HCT116 (cell line): ENCODE data around the gene COQ10A. TPM values are rescaled to one million over a fixed set of nuclear protein-coding genes. Genes with fewer than 3 reads are reported as not detected.
A peak's percentile ranks its signal among the peaks of the same experiment; 100 is the strongest.
"Not testable (repeated sequence)": the region's sequence is repeated elsewhere in the genome, so short reads cannot be mapped to it uniquely, and the experiment has no call there.

Experiments
- ATAC-seq: fragments of 200-7000 bp; cut with Tn5 transposase; 2 replicates; pipeline ENCODE4 v1.9.1; 2020; ENCODE audit warnings: mild to moderate bottlenecking, moderate library complexity
- BruUV-seq: library from RNA; stranded (reverse); fragments of 400-500 nt; replicated peaks from 2 replicates; lab custom pipeline; 2021; lab: Mats Ljungman, UMichigan
- CTCF ChIA-PET: fragments of 300-600 bp; sonication (Branson Sonifier 250); formaldehyde crosslinking; loops from one replicate; lab custom pipeline; 2021; ENCODE audit warnings: antibody characterized with exemption; lab: Charles Lee
- POLR2A ChIA-PET: fragments of 300-600, 350-600 bp; sonication (Branson Sonifier 250); formaldehyde crosslinking; loops from one replicate; lab custom pipeline; 2021; ENCODE audit warnings: antibody characterized with exemption; lab: Charles Lee
- RAD21 ChIA-PET, 2 experiments: fragments of 300-600 bp; sonication (Branson Sonifier 250); formaldehyde crosslinking; loops; one replicate each; lab custom pipeline; 2023; ENCODE audit warnings: low total read pairs in 2 of 2; ENCODE audit not compliant: uncharacterized antibody in 2 of 2, unreplicated experiment in 2 of 2, low non-redundant PET in 1 of 2; lab: Charles Lee
- DNase-seq: peaks from one replicate; pipeline ENCODE4 v3.0.0-alpha.2; 2010; ENCODE audit warnings: low read depth, low spot score
- H2AFZ ChIP-seq: fragments of 200-600 bp; shearing (Covaris generic), sonication (generic); 2 replicates; pipeline ENCODE4 v1.6.1; 2017; ENCODE audit warnings: low read depth, mixed run types, mixed read lengths, antibody characterized with exemption, low read length; ENCODE audit not compliant: poor library complexity, severe bottlenecking
- H3K27ac ChIP-seq: 2 replicates; pipeline ENCODE4 v1.5.1; 2012; ENCODE audit warnings: low read depth, low read length
- H3K27me3 ChIP-seq: fragments of 200-600 bp; sonication (generic); 2 replicates; pipeline ENCODE4 v1.6.1; 2016; ENCODE audit warnings: mixed run types, low read length, mixed read lengths; ENCODE audit not compliant: insufficient read depth
- H3K36me3 ChIP-seq, 2 experiments: fragments of 200-500 bp in 1 of 2; fragments of 200-600 bp in 1 of 2; sonication (Bioruptor generic) in 1 of 2; sonication (generic) in 1 of 2; 2 replicates each; pipeline versions ENCODE4 v1.5.1 to v1.6.1; 2014 to 2016; ENCODE audit warnings: low read length in 2 of 2, inconsistent platforms in 1 of 2, mixed read lengths in 1 of 2, mixed run types in 1 of 2; ENCODE audit not compliant: insufficient read depth in 2 of 2, control insufficient read depth in 1 of 2
- H3K4me1 ChIP-seq, 2 experiments: fragments of 200-600 bp in 1 of 2; sonication (generic) in 1 of 2; 2 replicates each; pipeline versions ENCODE4 v1.5.1 to v1.6.1; 2012 to 2017; ENCODE audit warnings: low read length in 2 of 2, inconsistent platforms in 1 of 2, mild to moderate bottlenecking in 1 of 2, mixed read lengths in 1 of 2, mixed run types in 1 of 2, moderate library complexity in 1 of 2; ENCODE audit not compliant: insufficient read depth in 2 of 2, control insufficient read depth in 1 of 2
- H3K4me2 ChIP-seq: fragments of 200-600 bp; sonication (generic); 2 replicates; pipeline ENCODE4 v1.6.1; 2017; ENCODE audit warnings: mixed run types, low read length, mixed read lengths
- H3K4me3 ChIP-seq, 2 experiments: fragments of 200-600 bp in 1 of 2; sonication (generic) in 1 of 2; replicated peaks in 1 of 2; 2 replicates each; pipeline ENCODE4 v1.5.1; 2011 to 2016; ENCODE audit warnings: low read length in 2 of 2, control low read depth in 1 of 2, low read depth in 1 of 2, mild to moderate bottlenecking in 1 of 2, mixed read lengths in 1 of 2, mixed run types in 1 of 2
- H3K79me2 ChIP-seq: fragments of 200-600 bp; sonication (generic); 2 replicates; pipeline ENCODE4 v1.6.1; 2017; ENCODE audit warnings: mild to moderate bottlenecking, mixed run types, low read length, moderate library complexity, mixed read lengths; ENCODE audit not compliant: insufficient read depth
- H3K9ac ChIP-seq: fragments of 200-600 bp; sonication (generic); 2 replicates; pipeline ENCODE4 v1.6.1; 2016; ENCODE audit warnings: low read length, mixed read lengths
- H3K9me2 ChIP-seq: fragments of 200-600 bp; sonication (generic), shearing (Covaris generic); 2 replicates; pipeline ENCODE4 v1.6.1; 2017; ENCODE audit warnings: mixed run types, mild to moderate bottlenecking, moderate library complexity; ENCODE audit not compliant: insufficient read depth
- H3K9me3 ChIP-seq, 2 experiments: fragments of 200-500 bp in 1 of 2; fragments of 200-600 bp in 1 of 2; sonication (Bioruptor generic) in 1 of 2; sonication (generic) in 1 of 2; 2 replicates each; pipeline ENCODE4 v1.6.1; 2014 to 2017; ENCODE audit warnings: low read length in 2 of 2, mixed read lengths in 2 of 2, inconsistent platforms in 1 of 2, low read depth in 1 of 2, mild to moderate bottlenecking in 1 of 2, mixed run types in 1 of 2, moderate library complexity in 1 of 2; ENCODE audit not compliant: control insufficient read depth in 1 of 2, insufficient read depth in 1 of 2
- H4K20me1 ChIP-seq: fragments of 200-600 bp; sonication (generic), shearing (Covaris generic); 2 replicates; pipeline ENCODE4 v1.6.1; 2017; ENCODE audit warnings: mixed run types, mild to moderate bottlenecking, moderate library complexity; ENCODE audit not compliant: insufficient read depth
- CEBPB ChIP-seq: IDR thresholded peaks from 2 replicates; pipeline ENCODE4 v1.6.1; 2012; ENCODE audit warnings: low read depth
- ELF1 ChIP-seq: IDR thresholded peaks from 2 replicates; pipeline ENCODE4 v1.6.1; 2012; ENCODE audit warnings: low read depth, borderline replicate concordance
- EZH2 ChIP-seq: fragments of 200-600 bp; sonication (generic); IDR thresholded peaks from 2 replicates; pipeline ENCODE4 v1.6.1; 2017; ENCODE audit warnings: antibody characterized with exemption, mixed run types
- EZH2phosphoT487 ChIP-seq: fragments of 200-600 bp; IDR thresholded peaks from 2 replicates; pipeline ENCODE4 v1.6.1; 2018; ENCODE audit warnings: antibody characterized with exemption, borderline replicate concordance
- FOSL1 ChIP-seq: IDR thresholded peaks from 2 replicates; pipeline ENCODE4 v1.6.1; 2012; ENCODE audit warnings: low read depth
- JUND ChIP-seq: IDR thresholded peaks from 2 replicates; pipeline ENCODE4 v1.6.1; 2012
- RAD21 ChIP-seq: IDR thresholded peaks from 2 replicates; pipeline ENCODE4 v1.6.1; 2012; ENCODE audit warnings: low read depth, mild to moderate bottlenecking
- SIN3A ChIP-seq: IDR thresholded peaks from 2 replicates; pipeline ENCODE4 v1.6.1; 2012; ENCODE audit warnings: low read depth
- SP1 ChIP-seq: IDR thresholded peaks from 2 replicates; pipeline ENCODE4 v1.6.1; 2012; ENCODE audit warnings: low read depth
- TCF7L2 ChIP-seq: IDR thresholded peaks from 2 replicates; pipeline ENCODE4 v1.7.0; 2011; ENCODE audit warnings: borderline replicate concordance, inconsistent platforms; ENCODE audit not compliant: insufficient read depth, insufficient read length; ENCODE audit errors: extremely low read depth
- ZNF274 ChIP-seq: fragments of 200-500 bp; sonication (Bioruptor generic); IDR thresholded peaks from 2 replicates; pipeline ENCODE4 v1.6.1; 2014; ENCODE audit warnings: mild to moderate bottlenecking, low read depth, low read length, inconsistent platforms
- intact Hi-C: fragments of 100-400 bp; cut with micrococcal nuclease; formaldehyde crosslinking; loops from 2 replicates; pipeline ENCODE4 v1.10.0; 2022
- total RNA-seq: library from RNA; stranded (reverse); gene quantifications from one replicate; pipeline ENCODE4 v1.2.1, GENCODE V29; 2021; ENCODE audit not compliant: unreplicated experiment
- TF ChIP-seq, protein P1 (sequence below), 3 experiments: fragments of 200-600 bp in 1 of 3; sonication (generic) in 1 of 3; IDR thresholded peaks in 2 of 3; conservative IDR thresholded peaks in 1 of 3; 2 replicates each; pipeline ENCODE4 v1.5.1; 2012 to 2017; ENCODE audit warnings: low read depth in 2 of 3, low read length in 2 of 3, antibody characterized with exemption in 1 of 3, borderline replicate concordance in 1 of 3, control low read depth in 1 of 3, mild to moderate bottlenecking in 1 of 3, mixed read lengths in 1 of 3, mixed run types in 1 of 3, moderate library complexity in 1 of 3; ENCODE audit not compliant: insufficient read depth in 1 of 3

COQ10A gene
- total RNA-seq, 1 experiment from 2014 or later: 11.7 TPM

DNA sequence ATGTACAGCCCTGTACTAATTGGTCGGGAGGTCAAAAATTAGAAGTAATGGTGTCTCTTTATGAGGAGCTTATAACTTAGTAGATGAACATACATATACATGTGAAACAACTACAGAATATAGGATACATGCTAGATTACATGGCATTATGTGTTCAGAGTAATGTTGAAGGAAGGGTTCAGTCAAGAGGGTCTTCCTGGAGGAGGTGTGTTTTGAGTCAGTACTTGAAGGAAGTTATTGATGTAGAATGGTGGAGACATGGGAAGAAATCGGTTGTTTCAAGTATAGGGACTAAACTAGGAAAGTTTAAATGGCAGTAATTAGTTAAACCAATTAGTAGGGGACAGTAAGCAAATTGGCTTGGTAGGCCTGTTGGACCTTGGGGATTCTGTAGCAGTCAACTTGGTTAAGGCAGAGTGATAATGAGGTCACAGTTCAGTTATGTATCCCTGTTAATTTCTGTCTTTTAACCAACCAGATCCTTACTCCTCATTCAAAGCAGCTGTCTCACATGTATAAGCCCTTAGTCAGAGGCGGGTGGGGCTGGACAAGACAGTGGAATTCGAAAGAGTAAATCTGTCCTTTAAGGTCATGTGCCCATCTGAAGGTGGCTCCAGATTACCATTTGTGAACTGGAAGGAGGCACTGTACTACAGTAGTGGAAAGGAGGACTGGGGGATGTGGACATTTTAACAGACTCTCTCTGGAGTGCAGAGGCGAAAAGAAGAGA is 5.1 kb upstream of the COQ10A start (continued):
- no peak for TF ChIP-seq TCF7L2
- TF ChIP-seq, protein P1, sequence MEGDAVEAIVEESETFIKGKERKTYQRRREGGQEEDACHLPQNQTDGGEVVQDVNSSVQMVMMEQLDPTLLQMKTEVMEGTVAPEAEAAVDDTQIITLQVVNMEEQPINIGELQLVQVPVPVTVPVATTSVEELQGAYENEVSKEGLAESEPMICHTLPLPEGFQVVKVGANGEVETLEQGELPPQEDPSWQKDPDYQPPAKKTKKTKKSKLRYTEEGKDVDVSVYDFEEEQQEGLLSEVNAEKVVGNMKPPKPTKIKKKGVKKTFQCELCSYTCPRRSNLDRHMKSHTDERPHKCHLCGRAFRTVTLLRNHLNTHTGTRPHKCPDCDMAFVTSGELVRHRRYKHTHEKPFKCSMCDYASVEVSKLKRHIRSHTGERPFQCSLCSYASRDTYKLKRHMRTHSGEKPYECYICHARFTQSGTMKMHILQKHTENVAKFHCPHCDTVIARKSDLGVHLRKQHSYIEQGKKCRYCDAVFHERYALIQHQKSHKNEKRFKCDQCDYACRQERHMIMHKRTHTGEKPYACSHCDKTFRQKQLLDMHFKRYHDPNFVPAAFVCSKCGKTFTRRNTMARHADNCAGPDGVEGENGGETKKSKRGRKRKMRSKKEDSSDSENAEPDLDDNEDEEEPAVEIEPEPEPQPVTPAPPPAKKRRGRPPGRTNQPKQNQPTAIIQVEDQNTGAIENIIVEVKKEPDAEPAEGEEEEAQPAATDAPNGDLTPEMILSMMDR (IDR thresholded peaks at IDR 0.05 in 2 of 3, conservative IDR thresholded peaks at IDR 0.05 in 1 of 3; ENCODE audit: borderline replicate concordance in 1 of 3, insufficient read depth in 1 of 3, low read depth in 2 of 3, low read length in 2 of 3): no peak
- TF ChIP-seq SIN3A: no peak
- TF ChIP-seq FOSL1: peak; percentile 59; the same call in 1 of the 2 replicates
- no peak for TF ChIP-seq EZH2phosphoT487
- TF ChIP-seq RAD21: peak; percentile 17; the same call in 1 of the 2 replicates
- TF ChIP-seq ZNF274: no peak
- TF ChIP-seq EZH2: no peak
- no peak for TF ChIP-seq CEBPB
- no peak for TF ChIP-seq SP1
- TF ChIP-seq JUND: no peak
- TF ChIP-seq ELF1: no peak

DNA sequence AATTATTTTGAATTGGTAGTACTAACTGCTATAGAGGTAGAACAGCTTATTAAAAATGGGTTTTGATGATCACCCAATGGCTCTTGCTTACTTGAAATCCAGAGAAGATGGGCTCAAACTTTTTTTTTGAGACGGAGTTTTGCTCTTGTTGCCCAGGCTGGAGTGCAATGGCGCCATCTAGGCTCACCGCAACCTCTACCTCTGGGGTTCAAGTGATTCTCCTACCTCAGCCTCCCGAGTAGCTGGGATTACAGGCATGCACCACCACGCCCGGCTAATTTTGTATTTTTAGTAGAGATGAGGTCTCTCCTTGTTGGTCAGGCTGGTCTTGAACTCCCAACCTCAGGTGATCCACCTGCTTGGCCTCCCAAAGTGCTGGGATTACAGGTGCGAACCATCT is 3.8 kb upstream of the COQ10A start:
- H4K20me1 ChIP-seq, DNase-seq, RAD21 ChIA-PET, intact Hi-C loops, POLR2A ChIA-PET, H3K4me2 ChIP-seq, BruUV-seq, H3K27me3 ChIP-seq, H2AFZ ChIP-seq, H3K4me3 ChIP-seq, ATAC-seq, H3K36me3 ChIP-seq, H3K9me2 ChIP-seq, H3K9me3 ChIP-seq, H3K27ac ChIP-seq, H3K79me2 ChIP-seq, H3K9ac ChIP-seq: not testable (repeated sequence)
- TF ChIP-seq, protein P1 (IDR thresholded peaks at IDR 0.05 in 2 of 3, conservative IDR thresholded peaks at IDR 0.05 in 1 of 3; ENCODE audit: borderline replicate concordance in 1 of 3, insufficient read depth in 1 of 3, low read depth in 2 of 3, low read length in 2 of 3): peak; percentile 1 to 29 (median 27); a peak in 3 of 6 replicates
- 0 out of 2 replicates have a peak, but pooled peaks have one; percentile 10 for TF ChIP-seq RAD21
- CTCF ChIA-PET: interaction anchor here (1.3 to 1.6 kb wide), 2 partner anchors 13 to 201 kb away, joined by 3 read pairs; no protein-coding TSS in a partner anchor
- H3K4me1 ChIP-seq: peaks cover 18 to 58% of the 10 kb centered on the region in 2 experiments

DNA sequence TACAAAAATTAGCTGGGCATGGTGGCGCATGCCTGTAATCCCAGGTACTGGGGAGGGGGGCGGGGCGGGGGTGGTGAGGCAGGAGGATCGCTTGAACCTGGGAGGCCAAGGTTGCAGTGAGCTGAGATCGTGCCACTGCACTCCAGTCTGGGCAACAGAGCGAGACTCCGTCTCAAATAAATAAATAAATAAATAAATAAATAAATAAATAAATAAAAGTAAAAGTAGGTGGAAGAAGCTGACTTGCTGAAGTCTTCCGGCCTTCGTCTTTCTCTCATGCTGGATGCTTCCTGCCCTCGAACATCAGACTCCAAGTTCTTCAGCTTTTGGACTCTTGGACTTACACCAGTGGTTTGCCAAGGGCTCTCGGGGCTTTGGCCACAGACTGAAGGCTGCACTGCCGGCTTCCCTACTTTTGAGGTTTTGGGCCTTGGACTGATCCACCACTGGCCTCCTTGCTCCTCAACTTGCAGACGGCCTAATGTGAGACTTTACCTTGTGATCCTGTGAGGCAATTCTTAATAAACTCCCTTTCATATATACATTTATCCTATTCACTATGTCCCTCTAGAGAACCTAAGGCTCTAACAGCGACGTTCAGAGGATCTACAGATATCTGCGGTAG is 562 bp upstream of the COQ10A start:
- Histone ChIP-seq H3K9ac (peak overlapping the region; percentile 78), H3K4me1 (peaks cover 11 to 38% of the 10 kb centered on the region in 2 experiments), H3K4me3 (peak overlapping the region; percentile 65 to 75), H3K36me3 (peaks cover 0 to 15% of the 10 kb centered on the region in 2 experiments; a peak in 2 of 4 replicates), H3K4me2 (peak overlapping the region; percentile 95), H2AFZ (peak overlapping the region; percentile 81), H3K27ac (peak overlapping the region; percentile 71)
- DNase-seq, H3K27me3 ChIP-seq, BruUV-seq, ATAC-seq, H3K9me2 ChIP-seq, H4K20me1 ChIP-seq, H3K79me2 ChIP-seq, H3K9me3 ChIP-seq, RAD21 ChIA-PET: not testable (repeated sequence)
- ChIA-PET CTCF (interaction anchor here (0.6 to 1.9 kb wide), 5 partner anchors 8 to 76 kb away, joined by 3 to 11 read pairs (median 4); partner anchors contain the start of genes ANKRD52 and CNPY2), POLR2A (interaction anchor here (0.9 to 2.1 kb wide), 5 partner anchors 8 to 370 kb away, joined by 3 to 7 read pairs (median 4); partner anchors contain the start of genes ANKRD52 and RNF41)
- intact Hi-C loops: loop anchor here (2.0 kb wide), 1 partner anchor 147 kb away; the partner anchor contains the start of gene ZC3H10
